ENCODE measurements around the gene RNF214. TPM values are rescaled to one million over a fixed set of nuclear protein-coding genes. Genes with fewer than 3 reads are reported as not detected.
A peak's percentile ranks its signal among the peaks of the same experiment; 100 is the strongest.

Gene RNF214
- polyA plus RNA-seq, 4 donors = 6.9 to 17.8 (median 8.9) TPM

DNA sequence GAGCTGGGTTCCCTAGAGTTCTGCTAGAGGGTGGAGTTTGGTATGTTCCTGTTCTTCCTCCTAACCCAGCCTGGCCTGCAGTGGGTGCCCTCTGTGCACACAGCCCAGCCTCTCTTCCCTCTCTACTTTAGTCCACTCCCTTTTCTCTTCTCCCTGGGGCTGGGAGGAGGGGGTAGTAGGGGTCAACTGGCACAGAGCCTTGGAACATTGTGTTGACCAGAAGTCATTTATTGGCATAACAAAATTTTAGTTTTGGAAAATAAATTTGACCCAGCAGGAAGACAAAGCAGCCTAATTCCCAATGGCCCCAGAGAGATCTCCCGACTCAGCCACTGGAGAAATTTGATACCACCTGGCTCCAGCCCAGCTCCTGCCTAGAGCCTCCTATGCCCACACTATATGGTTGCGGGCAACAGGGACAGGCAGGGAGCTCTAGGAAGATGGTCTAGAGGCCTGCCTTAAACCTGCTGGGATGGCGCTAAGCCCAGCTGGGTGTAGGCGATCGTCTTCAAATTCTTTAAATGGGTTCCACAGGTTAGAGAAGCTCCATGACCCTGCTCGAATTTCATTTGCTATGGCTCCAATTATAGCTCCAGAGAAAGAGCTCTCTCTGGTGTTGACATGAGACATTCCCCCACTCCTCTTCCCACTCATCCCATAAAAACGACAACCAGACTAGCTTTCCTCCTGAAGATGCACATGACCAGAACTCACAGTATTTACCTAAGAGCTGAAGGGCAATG lies 10.5 kb upstream of the RNF214 start:
- peak in 1 of 2 donors; percentile 71 for DNase-seq
- H3K4me3 ChIP-seq (ENCODE audit: low read depth in 1 of 3, low read length in 3 of 3) = no peak overlapping the region
- WGBS, 3 donors = 71 to 85% (median 84%) methylated on average over 7 of the region's 7 CpGs
- peaks cover 7 to 56% (median 23%) of the 10 kb centered on the region in 3 donors for H3K4me1 ChIP-seq (ENCODE audit: control insufficient read depth in 3 of 3, insufficient read depth in 2 of 3, low read depth in 1 of 3, low read length in 2 of 3)
- no peak for FAIRE-seq
- peak overlapping the region; percentile 16 to 78 (median 61) for H3K27ac ChIP-seq (ENCODE audit: low read depth in 1 of 3, low read length in 2 of 3)
- peaks cover 15 to 85% (median 35%) of the 10 kb centered on the region in 3 donors for H3K36me3 ChIP-seq (ENCODE audit: control insufficient read depth in 3 of 3, insufficient read depth in 2 of 3, low read depth in 1 of 3, low read length in 3 of 3)
- no peaks in the 10 kb centered on the region for H3K27me3 ChIP-seq (ENCODE audit: control insufficient read depth in 3 of 3, insufficient read depth in 3 of 3, low read length in 3 of 3)
- H3K9me3 ChIP-seq (ENCODE audit: control insufficient read depth in 2 of 2, insufficient read depth in 1 of 2, low read depth in 1 of 2, low read length in 1 of 2) = no peaks in the 10 kb centered on the region

DNA sequence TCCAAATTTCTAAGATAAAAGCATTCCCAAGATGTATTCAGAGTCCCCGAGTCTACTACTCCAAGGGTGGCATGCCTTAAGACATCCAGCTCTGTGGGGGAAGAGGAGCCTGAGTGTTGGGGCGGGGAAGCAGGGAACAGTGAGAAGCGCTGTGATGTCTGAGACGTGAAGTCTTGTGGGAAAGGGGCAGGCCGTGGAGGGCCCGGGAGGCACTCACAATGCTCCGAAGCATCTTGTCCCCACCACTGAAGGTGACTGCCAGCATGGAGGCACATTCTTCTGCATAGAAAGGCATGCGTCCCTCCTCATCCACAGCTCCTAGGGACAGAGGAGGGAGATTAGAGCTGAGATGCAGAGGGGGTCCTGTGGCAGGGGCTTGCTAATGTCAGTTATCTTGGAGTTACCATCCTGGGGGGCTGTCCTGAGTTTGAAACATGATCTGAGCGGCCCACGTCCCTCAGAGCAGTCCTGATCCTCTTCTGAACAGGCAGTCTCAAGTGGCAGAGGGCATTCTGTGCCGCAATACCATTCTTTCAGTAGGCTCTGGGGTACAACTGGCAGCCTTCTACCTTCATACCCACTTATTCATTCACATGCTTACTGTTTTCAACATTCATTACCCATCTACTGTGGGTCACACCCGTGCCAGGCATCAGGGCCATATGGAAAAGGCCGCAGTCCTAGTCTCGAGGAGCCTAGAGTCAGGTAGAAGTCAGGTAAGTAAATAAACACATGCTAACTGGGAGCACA lies 9.3 kb upstream of the RNF214 start:
- Histone ChIP-seq H3K27me3 (ENCODE audit: control insufficient read depth in 3 of 3, insufficient read depth in 3 of 3, low read length in 3 of 3) (no peaks in the 10 kb centered on the region), H3K27ac (ENCODE audit: low read depth in 1 of 3, low read length in 2 of 3) (no peak overlapping the region), H3K4me1 (ENCODE audit: control insufficient read depth in 3 of 3, insufficient read depth in 2 of 3, low read depth in 1 of 3, low read length in 2 of 3) (peaks cover 7 to 56% (median 23%) of the 10 kb centered on the region in 3 donors), H3K36me3 (ENCODE audit: control insufficient read depth in 3 of 3, insufficient read depth in 2 of 3, low read depth in 1 of 3, low read length in 3 of 3) (peaks cover 9 to 85% (median 30%) of the 10 kb centered on the region in 3 donors), H3K4me3 (ENCODE audit: low read depth in 1 of 3, low read length in 3 of 3) (no peak overlapping the region), H3K9me3 (ENCODE audit: control insufficient read depth in 2 of 2, insufficient read depth in 1 of 2, low read depth in 1 of 2, low read length in 1 of 2) (no peaks in the 10 kb centered on the region)
- FAIRE-seq (no peak), DNase-seq (no peak)
- 92 to 96% (median 93%) methylated on average over 14 of the region's 14 CpGs for WGBS, 3 donors

DNA sequence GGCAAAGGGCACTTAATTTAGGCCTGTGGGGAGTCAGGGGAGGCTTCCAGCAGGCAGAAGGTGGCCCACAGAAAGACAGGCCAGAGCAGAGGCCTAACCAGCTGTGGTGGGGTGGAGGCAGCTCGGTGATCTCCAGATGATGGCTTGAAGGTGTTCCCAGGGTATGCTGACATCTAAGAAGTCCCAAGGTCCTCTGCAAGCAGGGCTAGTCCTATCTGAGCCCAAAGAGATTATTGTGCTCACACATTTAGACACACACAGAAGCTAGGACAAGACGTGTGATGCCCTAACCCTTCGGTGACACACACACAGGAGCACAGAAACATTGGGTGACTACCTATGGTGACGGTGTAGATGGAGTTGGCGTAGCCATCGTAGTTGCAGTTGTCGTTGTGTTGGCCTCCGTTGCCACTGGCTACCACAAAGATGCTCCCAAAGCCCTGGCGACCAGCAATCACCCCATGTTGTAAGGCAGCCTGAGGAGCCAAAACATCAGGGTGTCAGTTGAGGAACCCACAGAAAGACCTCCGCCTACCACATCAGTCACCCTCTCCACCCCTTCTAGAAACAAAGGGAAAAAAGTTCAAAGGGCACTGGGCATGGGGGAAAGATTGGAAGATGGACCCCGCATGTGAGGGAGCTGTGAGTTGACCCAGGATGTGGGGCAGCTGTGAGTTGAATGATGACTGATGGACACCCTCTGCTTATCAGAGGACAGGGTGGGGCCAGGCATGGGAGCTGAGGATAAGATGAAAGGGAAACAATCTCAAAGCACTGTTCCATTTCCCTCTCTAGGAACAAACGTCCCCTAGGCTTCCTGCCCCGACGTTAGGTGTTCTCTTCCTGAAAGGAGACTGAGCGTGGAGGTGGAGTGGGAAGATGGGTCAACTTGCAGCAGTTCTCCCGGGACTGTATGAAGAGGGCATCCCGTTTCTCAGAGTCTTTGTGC lies 8.5 kb upstream of the RNF214 start:
- FAIRE-seq = no peak
- Histone ChIP-seq H3K9me3 (ENCODE audit: control insufficient read depth in 2 of 2, insufficient read depth in 1 of 2, low read depth in 1 of 2, low read length in 1 of 2) (no peaks in the 10 kb centered on the region), H3K27ac (ENCODE audit: low read depth in 1 of 3, low read length in 2 of 3) (peak overlapping the region; percentile 53 to 59 (median 58)), H3K27me3 (ENCODE audit: control insufficient read depth in 3 of 3, insufficient read depth in 3 of 3, low read length in 3 of 3) (no peaks in the 10 kb centered on the region), H3K36me3 (ENCODE audit: control insufficient read depth in 3 of 3, insufficient read depth in 2 of 3, low read depth in 1 of 3, low read length in 3 of 3) (peaks cover 10 to 85% (median 33%) of the 10 kb centered on the region in 3 donors), H3K4me1 (ENCODE audit: control insufficient read depth in 3 of 3, insufficient read depth in 2 of 3, low read depth in 1 of 3, low read length in 2 of 3) (peaks cover 7 to 56% (median 23%) of the 10 kb centered on the region in 3 donors), H3K4me3 (ENCODE audit: low read depth in 1 of 3, low read length in 3 of 3) (no peak overlapping the region)
- DNase-seq = peak in 1 of 2 donors; percentile 74
- WGBS, 3 donors = 61 to 73% (median 71%) methylated on average over 17 of the region's 17 CpGs

DNA sequence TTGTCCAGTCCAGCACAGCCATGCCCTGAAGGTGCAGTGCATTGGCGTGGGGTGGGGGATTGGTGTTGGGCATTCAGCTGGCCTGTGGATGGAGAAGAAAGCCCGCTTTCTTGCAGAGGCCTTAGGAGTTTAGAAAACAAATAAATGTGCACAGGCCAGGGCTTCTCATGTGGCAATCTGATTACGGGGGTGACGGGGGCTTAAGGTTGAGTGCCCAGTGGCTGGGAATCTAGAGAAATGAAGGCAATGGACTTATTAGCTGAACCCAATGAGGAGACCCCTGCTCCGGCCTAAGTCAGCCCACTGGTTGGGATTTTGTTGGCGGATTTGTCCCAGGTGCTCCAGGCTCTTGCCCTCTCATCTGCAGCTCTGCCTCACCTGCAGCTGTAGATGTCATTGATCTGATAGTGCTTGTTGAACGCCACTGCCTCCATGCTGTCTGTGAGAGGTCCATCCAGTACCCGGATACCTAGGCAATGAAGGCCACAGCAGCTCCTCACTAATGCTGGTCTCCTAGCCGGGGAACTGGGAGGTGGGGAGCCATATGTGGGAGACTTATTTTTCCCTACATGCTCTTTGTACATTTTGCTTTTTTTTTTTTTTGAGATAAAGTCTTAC lies 6.8 kb upstream of the RNF214 start:
- Histone ChIP-seq H3K4me1 (ENCODE audit: control insufficient read depth in 3 of 3, insufficient read depth in 2 of 3, low read depth in 1 of 3, low read length in 2 of 3) (peaks cover 6 to 45% (median 18%) of the 10 kb centered on the region in 3 donors), H3K36me3 (ENCODE audit: control insufficient read depth in 3 of 3, insufficient read depth in 2 of 3, low read depth in 1 of 3, low read length in 3 of 3) (peaks cover 8 to 85% (median 35%) of the 10 kb centered on the region in 3 donors), H3K27me3 (ENCODE audit: control insufficient read depth in 3 of 3, insufficient read depth in 3 of 3, low read length in 3 of 3) (no peaks in the 10 kb centered on the region), H3K27ac (ENCODE audit: low read depth in 1 of 3, low read length in 2 of 3) (peak overlapping the region; percentile 1 to 53 (median 24)), H3K4me3 (ENCODE audit: low read depth in 1 of 3, low read length in 3 of 3) (no peak overlapping the region), H3K9me3 (ENCODE audit: control insufficient read depth in 2 of 2, insufficient read depth in 1 of 2, low read depth in 1 of 2, low read length in 1 of 2) (no peaks in the 10 kb centered on the region)
- FAIRE-seq = no peak
- WGBS, 3 donors = 92 to 95% (median 93%) methylated on average over 9 of the region's 9 CpGs
- no peak for DNase-seq

DNA sequence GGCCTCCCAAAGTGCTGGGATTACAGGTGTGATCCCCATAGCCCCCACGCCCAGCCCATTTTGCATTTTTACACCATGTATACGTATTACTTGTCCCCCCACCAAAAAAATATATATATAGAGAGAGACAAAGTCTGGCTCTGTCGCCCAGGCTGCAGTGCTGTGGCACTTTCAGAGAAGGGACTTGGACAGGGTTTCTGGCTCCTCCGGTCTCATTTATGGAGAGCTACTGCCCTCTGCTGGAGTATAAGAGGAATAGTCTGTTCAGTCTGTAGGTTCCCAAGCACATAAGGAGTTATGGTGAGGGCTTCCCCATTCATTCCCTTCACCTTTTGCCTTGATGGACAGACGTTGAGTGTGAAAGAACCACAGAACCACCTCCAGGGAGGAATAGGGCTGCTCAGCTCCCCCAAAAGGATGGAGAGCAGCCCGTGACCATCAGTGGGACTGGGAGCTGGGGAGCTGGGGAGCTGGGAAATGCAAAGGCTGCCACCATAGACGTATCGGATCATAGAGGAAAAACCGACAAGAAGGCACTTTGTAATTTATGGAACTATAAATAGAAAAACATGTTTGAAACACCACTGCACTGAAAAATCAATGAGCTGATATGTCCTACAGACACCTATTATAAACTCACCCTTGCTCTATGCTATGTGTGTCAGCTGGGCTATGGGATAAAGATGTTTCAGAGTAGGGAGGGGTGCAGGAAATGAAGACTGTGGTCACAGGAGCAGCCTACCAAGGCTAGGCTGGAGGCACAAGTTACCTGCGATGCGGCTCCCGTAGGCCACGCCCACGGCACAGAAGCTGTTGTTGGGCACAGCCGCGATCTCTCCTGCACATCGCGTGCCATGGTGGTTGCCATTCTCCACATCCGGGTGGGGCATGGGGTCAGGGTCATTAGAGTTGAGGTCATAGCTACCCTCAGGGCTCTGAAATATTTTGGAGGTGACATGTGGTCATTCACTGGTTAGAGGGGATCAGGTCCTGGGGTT lies 5.8 kb upstream of the RNF214 start:
- no peak overlapping the region for H3K27ac ChIP-seq (ENCODE audit: low read depth in 1 of 3, low read length in 2 of 3)
- FAIRE-seq (no peak), DNase-seq (peak; percentile 87 to 88)
- peaks cover 8 to 75% (median 33%) of the 10 kb centered on the region in 3 donors for H3K36me3 ChIP-seq (ENCODE audit: control insufficient read depth in 3 of 3, insufficient read depth in 2 of 3, low read depth in 1 of 3, low read length in 3 of 3)
- no peak overlapping the region for H3K4me3 ChIP-seq (ENCODE audit: low read depth in 1 of 3, low read length in 3 of 3)
- peaks cover 4 to 41% (median 10%) of the 10 kb centered on the region in 3 donors for H3K4me1 ChIP-seq (ENCODE audit: control insufficient read depth in 3 of 3, insufficient read depth in 2 of 3, low read depth in 1 of 3, low read length in 2 of 3)
- H3K9me3 ChIP-seq (ENCODE audit: control insufficient read depth in 2 of 2, insufficient read depth in 1 of 2, low read depth in 1 of 2, low read length in 1 of 2) = no peaks in the 10 kb centered on the region
- WGBS, 3 donors = 57 to 66% (median 65%) methylated on average over 19 of the region's 19 CpGs
- H3K27me3 ChIP-seq (ENCODE audit: control insufficient read depth in 3 of 3, insufficient read depth in 3 of 3, low read length in 3 of 3) = no peaks in the 10 kb centered on the region

DNA sequence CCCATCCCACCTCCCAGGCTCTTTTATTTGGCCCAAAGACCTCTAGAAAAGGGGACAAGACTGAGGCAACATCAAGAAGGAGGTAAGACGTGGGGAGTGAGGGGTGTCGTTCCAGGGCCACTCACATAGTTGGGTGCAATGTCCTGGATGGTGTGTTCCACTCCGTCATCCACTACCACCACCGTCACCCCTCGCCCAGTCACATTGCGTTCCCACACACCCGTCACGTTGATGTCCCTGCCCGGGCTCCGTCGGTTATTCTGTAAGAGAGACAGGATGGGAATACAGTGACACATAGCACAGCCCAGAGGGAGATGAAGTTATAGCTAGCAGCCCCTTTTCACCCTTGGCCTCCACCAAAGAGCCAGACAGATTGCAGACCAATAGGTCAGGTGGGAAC lies 4.4 kb upstream of the RNF214 start:
- peaks cover 8 to 67% (median 31%) of the 10 kb centered on the region in 3 donors for H3K36me3 ChIP-seq (ENCODE audit: control insufficient read depth in 3 of 3, insufficient read depth in 2 of 3, low read depth in 1 of 3, low read length in 3 of 3)
- FAIRE-seq (no peak), DNase-seq (no peak)
- H3K4me3 ChIP-seq (ENCODE audit: low read depth in 1 of 3, low read length in 3 of 3) = no peak overlapping the region
- no peak overlapping the region for H3K27ac ChIP-seq (ENCODE audit: low read depth in 1 of 3, low read length in 2 of 3)
- no peaks in the 10 kb centered on the region for H3K9me3 ChIP-seq (ENCODE audit: control insufficient read depth in 2 of 2, insufficient read depth in 1 of 2, low read depth in 1 of 2, low read length in 1 of 2)
- 93 to 97% (median 94%) methylated on average over 11 of the region's 11 CpGs for WGBS, 3 donors
- no peaks in the 10 kb centered on the region for H3K27me3 ChIP-seq (ENCODE audit: control insufficient read depth in 3 of 3, insufficient read depth in 3 of 3, low read length in 3 of 3)
- H3K4me1 ChIP-seq (ENCODE audit: control insufficient read depth in 3 of 3, insufficient read depth in 2 of 3, low read depth in 1 of 3, low read length in 2 of 3) = peaks cover 5 to 34% (median 5%) of the 10 kb centered on the region in 3 donors

DNA sequence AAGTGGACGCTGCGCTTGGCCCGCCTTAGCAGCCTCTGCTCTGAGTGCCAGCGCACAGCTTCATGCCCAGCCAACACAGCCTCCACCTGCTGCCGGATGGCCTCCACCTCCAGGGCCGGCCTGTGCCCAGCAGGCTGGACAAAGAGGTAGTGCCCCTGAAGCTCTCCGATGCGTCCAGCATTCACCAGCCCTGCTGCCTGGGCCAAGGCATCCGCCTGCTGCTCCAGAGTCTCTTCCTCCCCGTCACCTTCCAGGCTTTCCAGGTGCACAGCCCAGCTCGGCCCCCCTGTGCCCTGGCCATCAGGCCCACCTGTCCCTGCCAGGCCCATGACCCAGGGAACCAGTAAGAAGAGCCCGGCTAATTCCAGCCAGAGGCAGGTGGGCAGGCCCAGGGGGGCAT lies 3.1 kb upstream of the RNF214 start:
- no peak overlapping the region for H3K4me3 ChIP-seq (ENCODE audit: low read depth in 1 of 3, low read length in 3 of 3)
- WGBS, 3 donors = 95 to 98% (median 98%) methylated on average over 11 to 12 of the region's 12 CpGs
- H3K36me3 ChIP-seq (ENCODE audit: control insufficient read depth in 3 of 3, insufficient read depth in 2 of 3, low read depth in 1 of 3, low read length in 3 of 3) = peaks cover 8 to 54% (median 29%) of the 10 kb centered on the region in 3 donors
- no peaks in the 10 kb centered on the region for H3K9me3 ChIP-seq (ENCODE audit: control insufficient read depth in 2 of 2, insufficient read depth in 1 of 2, low read depth in 1 of 2, low read length in 1 of 2)
- no peak overlapping the region for H3K27ac ChIP-seq (ENCODE audit: low read depth in 1 of 3, low read length in 2 of 3)
- FAIRE-seq (no peak), DNase-seq (no peak)
- peaks cover 6 to 22% (median 9%) of the 10 kb centered on the region in 3 donors for H3K4me1 ChIP-seq (ENCODE audit: control insufficient read depth in 3 of 3, insufficient read depth in 2 of 3, low read depth in 1 of 3, low read length in 2 of 3)
- H3K27me3 ChIP-seq (ENCODE audit: control insufficient read depth in 3 of 3, insufficient read depth in 3 of 3, low read length in 3 of 3) = no peaks in the 10 kb centered on the region
